Measurements from ENCODE around the gene WNT3.

DNA sequence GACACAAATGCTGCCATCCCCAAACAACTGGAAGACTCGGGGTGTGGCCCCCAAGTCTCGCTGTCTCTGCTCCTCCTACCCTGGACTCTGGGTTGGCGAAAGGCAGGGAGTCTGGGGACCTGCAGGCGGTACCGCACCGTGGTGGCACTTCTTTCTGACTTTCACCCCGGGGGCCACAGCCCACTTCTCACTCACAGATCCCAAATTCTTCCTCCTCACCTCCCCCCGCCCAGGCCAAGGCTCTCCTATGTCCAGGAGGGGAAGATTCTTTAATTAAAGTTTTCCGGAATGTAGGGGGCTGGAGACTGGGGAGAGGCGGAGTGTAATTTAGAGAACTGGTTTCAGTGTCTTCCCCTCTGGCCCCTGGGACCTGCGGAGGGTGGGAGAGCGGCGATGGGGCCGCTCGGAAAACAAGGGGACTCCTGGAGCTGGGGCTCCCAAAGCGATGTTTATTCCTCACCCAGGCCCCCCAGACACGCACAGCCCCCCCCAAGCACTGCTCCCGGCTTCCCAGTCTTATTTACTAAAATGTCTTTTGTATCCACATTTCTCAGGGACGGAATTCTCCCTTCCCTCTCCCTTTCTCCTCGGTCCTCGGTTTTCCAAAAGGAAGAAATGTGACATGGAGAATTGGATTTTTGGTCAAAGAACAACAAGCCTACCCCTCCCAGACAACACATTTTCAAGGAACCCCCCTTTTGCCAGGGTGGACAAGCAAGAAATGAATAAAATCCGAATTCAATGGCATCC, 1.2 kb downstream of the WNT3 start:
- TF ChIP-seq, protein P1, sequence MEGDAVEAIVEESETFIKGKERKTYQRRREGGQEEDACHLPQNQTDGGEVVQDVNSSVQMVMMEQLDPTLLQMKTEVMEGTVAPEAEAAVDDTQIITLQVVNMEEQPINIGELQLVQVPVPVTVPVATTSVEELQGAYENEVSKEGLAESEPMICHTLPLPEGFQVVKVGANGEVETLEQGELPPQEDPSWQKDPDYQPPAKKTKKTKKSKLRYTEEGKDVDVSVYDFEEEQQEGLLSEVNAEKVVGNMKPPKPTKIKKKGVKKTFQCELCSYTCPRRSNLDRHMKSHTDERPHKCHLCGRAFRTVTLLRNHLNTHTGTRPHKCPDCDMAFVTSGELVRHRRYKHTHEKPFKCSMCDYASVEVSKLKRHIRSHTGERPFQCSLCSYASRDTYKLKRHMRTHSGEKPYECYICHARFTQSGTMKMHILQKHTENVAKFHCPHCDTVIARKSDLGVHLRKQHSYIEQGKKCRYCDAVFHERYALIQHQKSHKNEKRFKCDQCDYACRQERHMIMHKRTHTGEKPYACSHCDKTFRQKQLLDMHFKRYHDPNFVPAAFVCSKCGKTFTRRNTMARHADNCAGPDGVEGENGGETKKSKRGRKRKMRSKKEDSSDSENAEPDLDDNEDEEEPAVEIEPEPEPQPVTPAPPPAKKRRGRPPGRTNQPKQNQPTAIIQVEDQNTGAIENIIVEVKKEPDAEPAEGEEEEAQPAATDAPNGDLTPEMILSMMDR (IDR thresholded peaks at IDR 0.05) = no peak
- TF ChIP-seq POLR2A (IDR thresholded peaks at IDR 0.05) = no peak

Measured in Peyer's patch (tissue), 4 donors.